Measurements from ENCODE around the gene KCTD3.

The KCTD3 gene

DNA sequence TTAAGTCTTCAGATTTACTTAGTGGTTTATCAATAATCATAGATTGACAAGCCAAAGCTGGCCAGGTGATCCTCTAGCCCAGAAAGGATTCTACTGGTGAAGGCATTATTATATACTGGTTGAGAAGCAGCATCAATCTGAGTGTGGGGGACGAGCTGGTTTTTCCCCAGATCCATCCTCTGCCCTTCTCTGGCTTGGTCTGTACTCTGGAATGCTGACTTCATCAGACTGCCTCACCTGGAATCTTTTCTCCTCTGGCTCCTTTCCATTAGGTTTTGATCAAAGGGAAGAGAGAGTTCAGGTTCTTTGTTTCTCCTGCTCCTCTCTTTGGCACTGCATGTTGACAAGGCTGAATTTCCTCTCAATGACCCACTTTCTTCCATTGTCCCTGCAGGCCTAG, 93.9 kb downstream of the KCTD3 start:
- no peak for DNase-seq

DNA sequence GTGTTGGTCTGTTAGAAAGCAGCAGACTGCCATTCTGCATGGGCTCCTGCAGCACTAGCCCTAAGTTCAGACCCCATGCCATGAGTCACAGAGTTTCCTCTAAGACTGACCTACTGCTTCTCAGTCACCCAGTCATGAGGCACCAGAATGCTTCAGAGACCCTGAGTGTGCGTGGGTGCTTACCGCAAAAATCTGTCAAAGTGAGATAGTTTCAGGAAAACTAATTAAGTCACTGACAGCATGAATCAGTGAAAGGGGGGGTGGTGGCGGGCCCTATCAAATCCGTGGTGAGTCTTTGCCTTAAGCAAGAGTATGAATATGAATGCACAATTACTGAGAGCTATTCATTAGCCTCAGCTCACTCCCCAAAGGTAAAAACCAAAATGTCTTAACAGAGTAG, 98.1 kb downstream of the KCTD3 start:
- peak; percentile 53 for DNase-seq

DNA sequence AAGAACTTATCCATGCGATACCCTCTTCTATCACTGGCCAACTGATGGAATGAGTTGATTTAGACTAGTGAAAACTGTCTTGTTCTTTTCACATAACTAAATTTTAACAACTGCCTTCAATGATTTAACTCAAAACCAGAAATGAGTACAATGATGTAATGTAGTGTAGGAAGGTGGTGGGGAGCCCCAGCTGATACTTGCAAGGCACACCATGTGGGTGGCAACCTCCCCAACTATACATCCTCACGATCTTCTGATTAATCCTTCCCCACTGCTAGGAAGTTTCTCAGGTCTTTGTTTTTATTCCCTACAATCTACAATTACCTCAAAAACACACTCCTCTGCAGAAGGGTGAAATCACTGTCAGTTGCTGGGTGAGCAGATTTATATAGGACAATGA, 100.7 kb downstream of the KCTD3 start:
- no peak for DNase-seq

DNA sequence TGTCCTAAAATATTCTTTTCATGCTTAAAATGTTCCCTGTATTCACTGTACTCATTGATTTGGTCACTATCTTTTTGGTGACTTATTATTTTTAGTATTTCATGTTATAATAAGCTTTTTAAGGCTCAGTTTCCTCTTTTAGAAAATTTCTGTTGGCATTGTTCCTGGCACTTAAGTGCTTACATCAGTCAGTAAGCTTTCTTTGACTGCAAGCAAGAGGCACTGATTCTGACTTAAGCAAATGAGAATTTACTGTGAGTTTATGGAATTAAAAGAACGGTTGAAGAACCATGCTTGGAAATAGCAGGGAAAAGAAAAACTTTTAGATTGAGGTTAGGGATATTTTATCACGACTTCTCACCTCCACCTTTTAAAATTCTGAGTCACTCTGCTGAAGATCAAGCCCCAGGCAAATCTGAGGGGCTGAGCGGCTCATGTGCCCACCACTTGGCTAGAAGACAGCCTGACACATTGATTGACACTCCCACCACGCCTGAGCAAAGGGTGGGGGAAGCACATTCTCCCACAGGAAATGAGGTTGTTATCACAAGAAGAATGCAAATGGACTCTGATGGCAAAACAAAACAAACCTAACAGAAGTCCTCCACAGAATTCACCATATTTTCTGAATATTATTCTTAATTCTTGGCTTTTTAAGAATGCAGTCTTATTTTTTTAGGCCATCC, 102.8 kb downstream of the KCTD3 start:
- no peak for DNase-seq
